GM12874 (cell line): Measurements from ENCODE around the gene DIS3L2.
"Not testable (repeated sequence)": the region's sequence is repeated elsewhere in the genome, so short reads cannot be mapped to it uniquely, and the experiment has no call there.

Experiments used
- CTCF ChIP-seq: IDR thresholded peaks from 2 replicates; pipeline ENCODE4 v1.5.1; 2011; ENCODE audit warnings: low read depth, mild to moderate bottlenecking, control low read depth, low read length, moderate library complexity; ENCODE audit not compliant: insufficient read depth

Gene DIS3L2

GRCh38 chr2:232377841-232378734 lies 416.6 kb downstream of the DIS3L2 start:
- TF ChIP-seq CTCF, result no peak

- not testable (repeated sequence) for TF ChIP-seq CTCF
These were observed 417.2 kb downstream of the DIS3L2 start, which contains the start of gene ALPP for GRCh38 chr2:232378735-232379151. Gene ALPP (plus strand): TSS chr2:232378751. CDS start chr2:232378803, 52 bp downstream.

- no peak for TF ChIP-seq CTCF
These were observed 421.1 kb downstream of the DIS3L2 start for GRCh38 chr2:232382331-232383225.

GRCh38 chr2:232384466-232384865 lies 423.0 kb downstream of the DIS3L2 start:
- TF ChIP-seq CTCF, result no peak

GRCh38 chr2:232385660-232386489 lies 424.4 kb downstream of the DIS3L2 start:
- no peak for TF ChIP-seq CTCF

GRCh38 chr2:232386490-232386739 lies 424.9 kb downstream of the DIS3L2 start:
- TF ChIP-seq CTCF, result no peak
